ENCODE data around the gene THSD4.
A peak's percentile ranks its signal among the peaks of the same experiment; 100 is the strongest.

Gene THSD4

DNA sequence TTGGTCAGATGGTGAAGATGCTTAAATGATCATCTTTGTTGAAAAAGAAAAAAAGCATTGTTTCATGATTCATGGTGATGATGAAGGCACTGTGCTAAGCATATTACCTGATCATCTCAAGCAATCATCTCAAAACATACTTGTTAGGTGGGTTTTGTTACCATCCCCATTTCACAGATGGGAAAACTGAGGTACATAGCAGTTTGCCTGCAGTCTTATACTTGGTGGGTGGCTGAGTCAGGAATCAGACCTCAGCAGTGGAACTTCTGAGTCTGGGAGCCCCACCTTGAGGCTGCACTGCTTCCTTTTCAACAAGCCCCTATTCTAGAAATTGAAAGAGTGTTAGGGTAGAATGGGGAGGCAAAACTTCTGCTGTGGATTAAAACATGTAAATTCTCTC, 341.1 kb downstream of the THSD4 start:
- ATAC-seq (no peak), DNase-seq (no peak)

DNA sequence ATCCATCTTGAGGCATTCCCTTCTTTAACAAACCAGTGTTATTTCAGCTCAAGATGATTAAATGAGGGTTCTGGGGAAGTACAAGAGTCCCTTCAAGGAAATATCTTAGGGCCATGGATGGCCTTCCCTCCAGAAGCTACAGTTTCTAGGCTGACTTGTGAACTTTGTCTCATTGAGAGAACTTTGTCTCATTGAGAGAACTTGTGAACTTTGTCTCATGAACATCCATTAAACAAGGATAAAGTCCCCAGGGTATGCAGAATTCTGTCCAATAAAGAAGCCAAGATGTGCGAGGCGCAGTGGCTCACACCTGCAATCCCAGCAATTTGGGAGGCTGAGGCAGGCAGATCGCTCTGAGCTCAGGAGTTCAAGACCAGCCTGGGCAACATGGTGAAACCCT, 341.5 kb downstream of the THSD4 start:
- ATAC-seq, result no peak
- no peak for DNase-seq

DNA sequence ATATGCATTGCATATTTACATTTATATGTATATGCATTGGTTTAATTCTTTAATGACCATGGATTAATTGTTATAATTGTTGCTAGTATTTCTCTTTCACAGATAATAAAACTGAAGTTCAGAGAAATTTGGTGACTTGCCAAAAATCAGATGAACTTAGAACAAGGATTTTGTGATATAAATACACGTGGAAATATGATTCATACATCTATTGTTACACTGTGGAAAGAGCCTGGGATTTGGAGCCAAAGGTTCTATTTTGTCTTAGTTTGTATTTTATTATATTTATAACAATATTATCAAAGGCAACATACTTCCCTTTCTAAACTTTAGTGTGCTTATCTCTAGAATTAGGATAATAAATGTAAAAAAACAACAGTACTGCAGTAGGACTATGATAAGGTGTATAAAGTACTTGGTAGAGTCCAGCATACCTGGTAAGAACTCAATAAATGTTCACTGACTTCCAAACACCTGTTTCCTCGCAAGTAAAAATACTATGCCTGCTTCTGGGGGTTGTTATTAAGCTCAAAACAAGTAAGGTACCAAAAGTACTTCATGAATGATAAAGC, 342.9 kb downstream of the THSD4 start:
- DNase-seq (no peak), ATAC-seq (no peak)

DNA sequence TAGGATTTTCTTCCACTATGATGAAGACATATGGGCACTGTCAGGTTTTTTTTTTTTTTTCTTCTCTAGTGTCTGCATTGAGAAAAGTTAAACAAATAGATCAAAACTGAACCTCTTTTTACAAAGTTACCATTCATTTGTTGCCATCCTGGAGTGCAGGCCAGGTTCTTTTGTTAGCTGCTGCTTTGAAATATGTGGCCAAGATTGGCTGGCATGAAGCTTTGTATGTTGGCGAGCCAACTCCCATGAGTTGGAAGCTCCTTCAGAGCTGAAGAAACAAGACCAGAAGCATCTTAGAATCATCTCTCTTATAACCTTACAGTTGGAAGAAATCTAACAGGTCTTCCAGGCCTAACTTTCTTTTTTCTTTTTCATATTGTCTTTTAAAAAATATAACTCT, 346.5 kb downstream of the THSD4 start:
- DNase-seq (no peak), ATAC-seq (no peak)

DNA sequence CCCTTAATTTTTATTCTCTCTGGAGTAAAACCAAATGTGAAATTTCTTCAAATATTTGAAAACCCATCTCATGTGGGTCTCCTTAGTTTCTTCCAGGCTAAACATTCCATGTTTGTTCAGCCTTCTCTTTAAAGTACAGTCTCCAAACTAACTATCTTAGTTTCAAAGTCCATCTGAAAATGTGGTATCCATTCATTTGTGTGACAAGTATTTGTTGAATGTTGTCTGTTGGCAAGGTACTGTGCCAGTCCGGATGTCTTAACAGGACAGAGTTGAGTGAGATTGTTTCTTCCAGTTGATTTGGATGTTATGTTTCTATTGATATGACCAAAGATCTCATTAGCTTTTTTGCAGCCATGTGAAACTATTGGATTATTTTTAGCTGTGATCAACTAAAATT, 347.4 kb downstream of the THSD4 start:
- no peak for DNase-seq
- ATAC-seq, result no peak

GRCh38 chr15:71463156-71463665, 347.9 kb downstream of the THSD4 start:
- ATAC-seq (no peak), DNase-seq (no peak)

GRCh38 chr15:71465131-71465955, 350.1 kb downstream of the THSD4 start:
- ATAC-seq (no peak), DNase-seq (no peak)

DNA sequence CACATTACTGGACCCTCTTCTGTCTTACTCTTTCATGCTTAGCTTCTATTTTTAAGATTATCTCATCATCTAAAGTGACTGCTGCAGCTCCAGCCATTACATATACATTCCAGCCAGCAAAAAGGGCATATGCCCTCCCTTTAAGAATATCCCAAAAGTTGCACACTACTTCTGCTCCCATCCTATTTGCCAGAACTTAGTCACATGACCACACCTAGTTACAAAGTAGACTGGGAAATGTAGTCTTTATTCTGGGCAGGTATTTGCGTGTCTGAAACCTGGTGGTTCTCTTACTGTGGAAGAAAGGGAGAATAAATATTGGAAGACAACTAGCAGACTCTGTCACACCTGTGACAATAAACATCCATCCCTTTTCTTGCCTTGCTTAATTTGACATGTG, 353.4 kb downstream of the THSD4 start:
- ATAC-seq, result no peak
- DNase-seq, result no peak

- ATAC-seq (no peak), DNase-seq (no peak)
Measured at GRCh38 chr15:71469413-71469812, 354.1 kb downstream of the THSD4 start.

- peak; percentile 36 for ATAC-seq
- no peak for DNase-seq
Measured at GRCh38 chr15:71471347-71471746, 356.1 kb downstream of the THSD4 start.

- ATAC-seq (no peak), DNase-seq (no peak)
Measured at GRCh38 chr15:71472566-71472965, 357.3 kb downstream of the THSD4 start.

DNA sequence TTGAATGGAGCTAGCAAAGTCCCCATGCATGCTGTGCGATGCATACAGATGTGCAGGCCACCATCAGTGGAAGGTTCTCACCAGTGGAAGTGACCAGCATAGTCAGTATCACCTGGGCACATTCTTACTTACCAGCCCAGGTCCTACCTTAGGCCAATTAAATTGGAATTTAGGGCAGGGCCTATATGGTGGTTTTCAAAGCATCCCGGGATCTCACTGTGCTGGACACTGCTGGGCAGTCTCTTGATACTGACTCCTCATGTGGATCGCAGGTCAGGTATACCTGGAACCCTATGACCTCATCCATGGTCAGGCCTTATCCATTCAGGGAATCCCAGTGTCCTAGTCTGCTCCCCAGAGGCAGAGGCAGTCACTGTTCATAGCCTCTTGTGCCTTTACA, 358.5 kb downstream of the THSD4 start:
- ATAC-seq, result no peak
- DNase-seq, result no peak

- no peak for DNase-seq
- ATAC-seq, result no peak
Measured at GRCh38 chr15:71476823-71477222, 361.6 kb downstream of the THSD4 start.

GRCh38 chr15:71480556-71480955, 365.3 kb downstream of the THSD4 start:
- DNase-seq (no peak), ATAC-seq (no peak)

DNA sequence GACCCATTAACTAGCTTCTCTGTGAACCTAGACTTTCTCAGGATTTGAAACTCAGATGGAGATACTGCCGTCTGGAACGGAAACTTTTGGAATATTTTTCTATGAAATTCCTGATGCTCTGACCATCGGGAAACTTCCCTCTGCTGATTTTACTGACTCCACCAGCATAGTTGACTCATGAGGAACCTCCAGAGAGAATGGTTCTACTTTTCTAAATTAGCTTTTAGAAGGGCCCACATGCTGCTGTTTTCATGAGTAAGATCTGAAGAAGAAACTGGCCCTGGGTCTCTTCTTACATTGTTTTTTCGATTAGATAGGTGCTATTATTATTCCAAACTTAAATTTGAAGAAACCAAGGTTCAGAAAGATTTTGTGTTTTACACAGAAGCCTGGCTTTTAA, 368.8 kb downstream of the THSD4 start:
- ATAC-seq (no peak), DNase-seq (no peak)

- DNase-seq, result no peak
- ATAC-seq, result no peak
Measured at GRCh38 chr15:71485094-71485693, 369.9 kb downstream of the THSD4 start.

DNA sequence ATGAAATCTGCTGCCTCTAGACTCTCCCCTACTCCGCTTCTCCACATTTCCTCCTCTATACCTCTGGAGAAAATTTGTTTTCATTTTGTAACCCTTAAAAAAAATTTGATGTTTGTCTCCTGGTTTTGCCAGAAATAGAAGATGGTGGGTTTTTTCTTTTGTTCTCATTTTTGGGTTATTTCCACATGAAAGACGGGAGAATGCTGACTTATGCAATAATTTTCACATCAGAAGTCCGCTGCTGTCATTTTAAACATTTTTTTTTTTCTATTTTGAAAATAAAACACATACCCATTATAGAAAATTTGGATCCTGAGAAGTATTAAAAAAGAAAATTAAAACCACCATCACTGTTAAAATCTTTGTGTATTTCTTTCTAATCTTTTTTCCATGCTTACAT, 374.3 kb downstream of the THSD4 start:
- ATAC-seq (no peak), DNase-seq (no peak)

- no peak for DNase-seq
- no peak for ATAC-seq
Measured at GRCh38 chr15:71493526-71493925, 378.3 kb downstream of the THSD4 start.

DNA sequence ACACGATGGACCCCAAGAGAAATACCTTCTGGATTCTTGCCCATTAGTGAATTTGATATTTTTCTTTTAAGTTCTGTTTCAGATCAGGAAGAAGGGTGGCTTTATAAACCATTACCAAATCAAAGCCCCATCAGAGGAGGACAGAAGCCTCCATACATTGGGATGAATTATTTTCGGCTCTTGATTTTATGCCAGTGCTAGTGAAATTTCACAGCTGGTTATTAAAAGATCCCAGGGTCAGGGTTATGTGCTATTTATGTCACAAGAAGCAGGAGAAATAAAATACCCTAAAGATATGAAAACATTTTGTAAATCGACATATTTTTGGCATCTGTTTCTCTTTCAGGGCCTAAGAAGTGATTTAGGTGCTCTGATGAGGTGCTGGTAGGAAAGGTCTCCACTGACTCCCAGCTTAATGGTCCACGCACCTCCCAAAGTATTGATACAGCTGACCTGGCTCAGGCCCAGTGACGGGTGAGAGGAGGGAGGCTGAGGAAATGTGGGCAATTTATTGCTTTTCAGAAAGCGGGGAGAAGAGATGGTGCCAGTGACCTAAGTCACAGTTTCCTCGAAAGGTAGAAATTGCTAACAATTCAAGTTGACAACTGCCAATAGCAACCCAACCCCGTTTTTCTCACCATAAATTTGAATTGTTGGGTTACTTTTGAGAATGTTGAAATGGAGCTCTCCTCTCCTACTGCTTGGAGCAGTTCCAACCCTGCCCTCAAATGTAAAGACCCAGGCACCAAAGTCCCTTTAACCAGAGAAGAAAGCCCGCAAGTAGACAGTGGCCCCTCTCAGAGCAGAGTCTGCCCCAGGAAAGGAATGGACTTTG, 379.5 kb downstream of the THSD4 start:
- no peak for ATAC-seq
- no peak for DNase-seq

DNA sequence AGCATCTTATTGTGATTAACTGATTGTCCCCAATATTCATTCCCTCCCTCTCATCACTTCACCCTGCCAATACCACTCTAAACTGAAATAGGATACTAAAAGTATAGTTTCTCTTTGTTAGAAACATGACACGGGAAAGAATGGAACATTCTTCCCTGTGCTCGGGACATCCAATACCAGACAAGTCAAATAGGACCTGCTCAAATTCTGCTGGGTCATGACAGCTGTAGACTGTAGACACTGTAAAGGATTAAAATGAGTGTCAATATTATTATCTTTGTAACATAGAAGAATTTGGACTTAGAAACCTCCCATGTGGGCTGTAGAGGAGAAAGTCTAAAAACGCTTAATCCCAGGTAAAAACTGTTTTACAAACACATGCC, 380.1 kb downstream of the THSD4 start:
- ATAC-seq, result no peak
- no peak for DNase-seq

DNA sequence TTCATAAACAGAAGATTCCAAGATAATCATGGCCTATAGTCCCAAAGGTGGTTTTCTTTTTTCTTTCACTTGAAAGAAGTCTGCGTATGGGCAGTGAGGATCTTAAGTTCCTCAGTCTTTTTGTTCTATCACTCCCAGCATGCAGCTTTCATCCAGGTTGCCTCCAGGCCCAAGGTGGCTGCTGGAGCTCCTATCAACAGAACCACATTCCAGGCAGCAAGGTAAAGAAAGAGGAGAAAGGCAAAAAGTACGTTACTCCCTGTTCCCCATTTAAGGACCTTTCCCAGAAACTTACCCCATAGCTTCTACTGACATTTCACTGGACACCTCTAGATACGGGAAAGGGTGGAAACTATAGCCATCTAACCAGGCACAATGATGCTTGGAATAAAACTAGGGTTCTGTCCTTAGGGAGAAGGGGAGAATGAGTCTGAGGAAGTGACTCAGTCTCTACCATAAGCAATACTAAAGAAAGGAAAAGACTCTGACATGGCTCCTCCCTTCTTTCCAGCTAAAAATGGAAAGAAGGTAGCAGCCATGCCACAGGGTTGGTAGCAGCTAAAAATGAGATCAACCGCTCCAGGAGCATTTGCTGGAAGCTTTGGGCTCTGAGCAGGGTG, 381.2 kb downstream of the THSD4 start:
- DNase-seq, result no peak
- ATAC-seq, result no peak
